HFF-Myc (cell line): ENCODE results near the gene CCDC63.

Experiments used
- DNase-seq: peaks from one replicate; pipeline ENCODE4 v3.0.0-alpha.2; 2011; ENCODE audit warnings: low read depth; ENCODE audit errors: extremely low read depth
- H3K4me3 ChIP-seq: replicated peaks from 2 replicates; pipeline ENCODE4 v1.5.1; 2011; ENCODE audit warnings: low read depth, mild to moderate bottlenecking, control low read depth, low read length
- CTCF ChIP-seq: IDR thresholded peaks from 2 replicates; pipeline ENCODE4 v1.5.1; 2012; ENCODE audit warnings: mild to moderate bottlenecking, low read depth, low read length, control low read depth; ENCODE audit errors: missing control alignments

Gene CCDC63

GRCh38 chr12:110858848-110859247 is 12.1 kb downstream of the CCDC63 start:
- TF ChIP-seq CTCF, result no peak
- DNase-seq, result no peak
- no peak overlapping the region for H3K4me3 ChIP-seq

- H3K4me3 ChIP-seq, result no peak overlapping the region
- DNase-seq, result no peak
- no peak for TF ChIP-seq CTCF
These were observed 14.1 kb downstream of the CCDC63 start for GRCh38 chr12:110860833-110861296.

GRCh38 chr12:110861729-110862128 is 14.9 kb downstream of the CCDC63 start:
- no peak overlapping the region for H3K4me3 ChIP-seq
- no peak for TF ChIP-seq CTCF
- DNase-seq, result no peak

- DNase-seq, result no peak
- no peak for TF ChIP-seq CTCF
- H3K4me3 ChIP-seq, result no peak overlapping the region
These were observed 15.5 kb downstream of the CCDC63 start for GRCh38 chr12:110862329-110862728.

- H3K4me3 ChIP-seq, result no peak overlapping the region
- no peak for TF ChIP-seq CTCF
- no peak for DNase-seq
These were observed 16.4 kb downstream of the CCDC63 start for GRCh38 chr12:110863161-110863560.

GRCh38 chr12:110865521-110865920 is 18.7 kb downstream of the CCDC63 start:
- no peak for DNase-seq
- no peak overlapping the region for H3K4me3 ChIP-seq
- no peak for TF ChIP-seq CTCF

GRCh38 chr12:110869026-110869425 is 22.2 kb downstream of the CCDC63 start:
- no peak for TF ChIP-seq CTCF
- no peak for DNase-seq
- no peak overlapping the region for H3K4me3 ChIP-seq
